Measurements from ENCODE around the gene DDX1.
"Not testable (repeated sequence)": the region's sequence is repeated elsewhere in the genome, so short reads cannot be mapped to it uniquely, and the experiment has no call there.

The DDX1 gene

GRCh38 chr2:15620340-15620739 is 28.7 kb downstream of the DDX1 start:
- Histone ChIP-seq H3K4me3 (no peak overlapping the region), H3K27ac (no peak overlapping the region)
- DNase-seq (ENCODE audit: low spot score), result no peak
- TF ChIP-seq CTCF (IDR thresholded peaks at IDR 0.05), result no peak

GRCh38 chr2:15620857-15621471 is 29.3 kb downstream of the DDX1 start:
- no peak for TF ChIP-seq CTCF (IDR thresholded peaks at IDR 0.05)
- Histone ChIP-seq H3K27ac (no peak overlapping the region), H3K4me3 (no peak overlapping the region)
- DNase-seq (ENCODE audit: low spot score), result no peak

- H3K27ac ChIP-seq; H3K4me3 ChIP-seq; DNase-seq (ENCODE audit: low spot score): not testable (repeated sequence)
These were observed 29.8 kb downstream of the DDX1 start for GRCh38 chr2:15621472-15621870.

GRCh38 chr2:15622214-15622613 is 30.5 kb downstream of the DDX1 start:
- no peak for TF ChIP-seq CTCF (IDR thresholded peaks at IDR 0.05)
- Histone ChIP-seq H3K4me3 (no peak overlapping the region), H3K27ac (no peak overlapping the region)
- DNase-seq (ENCODE audit: low spot score), result no peak

GRCh38 chr2:15622614-15623480 is 31.2 kb downstream of the DDX1 start:
- no peak for DNase-seq (ENCODE audit: low spot score)
- Histone ChIP-seq H3K4me3 (no peak overlapping the region), H3K27ac (no peak overlapping the region)
- no peak for TF ChIP-seq CTCF (IDR thresholded peaks at IDR 0.05)

- no peak for TF ChIP-seq CTCF (IDR thresholded peaks at IDR 0.05)
- Histone ChIP-seq H3K27ac (no peak overlapping the region), H3K4me3 (no peak overlapping the region)
- no peak for DNase-seq (ENCODE audit: low spot score)
These were observed 31.8 kb downstream of the DDX1 start for GRCh38 chr2:15623481-15623796.

- Histone ChIP-seq H3K27ac (no peak overlapping the region), H3K4me3 (no peak overlapping the region)
- no peak for DNase-seq (ENCODE audit: low spot score)
- TF ChIP-seq CTCF (IDR thresholded peaks at IDR 0.05), result no peak
These were observed 32.4 kb downstream of the DDX1 start for GRCh38 chr2:15623898-15624541.

Data from coronary artery (tissue), 2 donors.